ENCODE data around the gene FOXG1.

The FOXG1 gene

DNA sequence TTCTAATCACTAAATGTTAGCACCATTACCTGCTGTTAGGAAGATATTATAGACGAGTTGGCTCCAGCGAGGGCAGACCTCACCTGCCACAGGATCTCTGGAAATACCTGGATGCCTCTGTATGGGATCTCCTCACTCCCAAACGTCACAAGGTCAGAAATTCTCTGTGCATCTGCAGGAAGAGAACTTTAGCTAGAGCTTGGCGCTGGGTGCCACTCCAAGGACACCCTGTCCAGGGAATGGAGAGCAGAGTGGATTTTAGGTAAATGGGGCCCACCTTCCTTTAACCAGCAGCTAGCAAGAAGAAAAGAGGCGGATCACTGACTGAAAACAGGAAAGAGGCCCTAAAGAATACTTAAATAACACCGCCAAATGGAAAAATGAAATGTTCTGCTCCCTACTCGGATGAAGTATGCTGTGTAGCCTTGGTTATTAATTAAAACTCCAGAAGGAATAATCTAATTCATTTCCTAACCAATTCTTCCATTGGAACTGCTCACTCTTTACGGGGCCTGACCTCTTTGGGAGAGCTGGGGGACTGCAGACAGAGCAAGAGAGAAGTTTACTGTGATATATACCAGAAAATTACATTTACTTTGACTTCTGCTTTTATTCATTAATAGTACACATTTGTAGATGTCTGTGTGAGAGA is 4.2 kb upstream of the FOXG1 start:
- no peak for DNase-seq

DNA sequence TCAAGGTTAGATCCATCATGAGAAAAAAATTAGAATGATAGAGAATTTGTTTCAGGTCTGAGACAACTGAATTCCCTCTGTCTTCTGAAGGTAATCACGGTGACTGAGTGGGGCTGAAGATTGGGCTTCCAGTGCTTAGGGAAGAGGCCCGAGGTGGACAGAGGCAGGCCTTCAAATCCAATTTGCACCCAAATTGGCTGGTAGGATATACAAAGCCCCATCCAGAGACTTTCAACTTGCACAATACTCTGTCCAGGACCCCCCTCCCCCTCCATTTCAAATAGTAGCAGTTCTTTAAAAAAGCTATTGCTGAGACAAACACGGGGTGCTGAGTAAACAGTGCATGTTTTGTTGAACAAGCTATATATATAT is 3.6 kb upstream of the FOXG1 start:
- DNase-seq = no peak

DNA sequence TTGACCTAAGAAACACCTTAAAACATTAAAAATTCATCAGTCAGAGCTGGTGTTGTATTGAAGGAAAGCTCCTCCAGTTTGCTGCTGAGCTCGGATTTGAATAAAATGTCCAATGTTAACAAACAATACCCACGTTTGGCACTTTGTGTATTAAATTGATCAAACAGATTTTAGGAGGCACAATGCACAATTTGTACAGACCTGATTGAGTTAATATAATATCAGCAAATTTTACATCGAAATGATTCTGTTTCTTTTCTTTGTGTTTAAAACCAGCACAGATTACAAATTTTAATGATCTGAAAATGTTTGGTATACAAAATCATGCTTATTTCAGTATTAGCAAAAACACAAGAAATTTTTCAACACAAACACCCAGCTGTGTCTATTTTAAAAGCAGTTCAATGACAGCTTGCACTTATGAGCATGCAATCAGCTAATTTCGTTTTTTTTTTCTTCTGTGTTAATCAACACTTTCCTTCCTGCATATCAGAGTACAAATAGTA is 2.8 kb upstream of the FOXG1 start:
- no peak for DNase-seq

DNA sequence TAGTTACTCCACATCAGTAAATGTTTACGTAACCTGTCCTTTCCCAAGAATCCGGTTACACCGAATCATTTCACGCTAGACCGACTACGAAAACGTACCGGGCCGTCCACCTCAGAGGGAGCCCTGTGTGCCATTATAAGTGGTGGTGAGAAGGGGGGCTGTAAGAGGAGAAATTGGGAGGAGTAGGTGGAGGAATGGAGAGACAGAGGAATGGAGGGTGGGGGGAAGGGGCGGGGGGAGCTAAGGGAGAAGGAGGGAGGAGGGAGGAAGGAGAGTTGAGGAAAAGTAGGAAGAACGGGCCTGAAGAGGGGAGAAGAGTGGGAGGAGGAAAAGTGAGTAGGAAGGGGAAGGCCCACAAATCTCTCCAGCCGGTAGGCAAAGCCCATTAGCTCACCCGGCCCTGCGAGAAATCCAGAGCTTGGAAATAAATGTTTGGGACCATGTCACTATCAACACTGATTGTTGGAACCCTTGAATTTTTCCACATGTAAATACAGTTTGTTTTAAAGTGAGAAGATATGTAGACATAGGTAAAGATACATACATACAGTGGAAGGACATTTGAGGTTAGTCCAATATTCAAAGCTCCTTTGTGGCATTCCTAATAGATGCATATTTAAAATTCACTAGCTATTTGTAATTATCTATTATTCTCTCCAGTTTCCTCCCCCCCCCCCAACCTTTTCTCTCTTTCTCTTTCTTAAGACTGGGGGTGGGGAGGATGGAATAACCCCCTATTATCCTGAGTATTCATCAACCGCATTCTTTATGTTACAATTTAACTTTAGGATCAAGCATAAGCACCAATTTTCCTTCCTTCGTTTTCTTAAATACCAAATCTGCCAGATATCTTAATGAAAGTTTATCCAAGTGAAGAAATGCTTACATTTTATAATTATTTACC is 2.1 kb upstream of the FOXG1 start:
- DNase-seq = no peak

DNA sequence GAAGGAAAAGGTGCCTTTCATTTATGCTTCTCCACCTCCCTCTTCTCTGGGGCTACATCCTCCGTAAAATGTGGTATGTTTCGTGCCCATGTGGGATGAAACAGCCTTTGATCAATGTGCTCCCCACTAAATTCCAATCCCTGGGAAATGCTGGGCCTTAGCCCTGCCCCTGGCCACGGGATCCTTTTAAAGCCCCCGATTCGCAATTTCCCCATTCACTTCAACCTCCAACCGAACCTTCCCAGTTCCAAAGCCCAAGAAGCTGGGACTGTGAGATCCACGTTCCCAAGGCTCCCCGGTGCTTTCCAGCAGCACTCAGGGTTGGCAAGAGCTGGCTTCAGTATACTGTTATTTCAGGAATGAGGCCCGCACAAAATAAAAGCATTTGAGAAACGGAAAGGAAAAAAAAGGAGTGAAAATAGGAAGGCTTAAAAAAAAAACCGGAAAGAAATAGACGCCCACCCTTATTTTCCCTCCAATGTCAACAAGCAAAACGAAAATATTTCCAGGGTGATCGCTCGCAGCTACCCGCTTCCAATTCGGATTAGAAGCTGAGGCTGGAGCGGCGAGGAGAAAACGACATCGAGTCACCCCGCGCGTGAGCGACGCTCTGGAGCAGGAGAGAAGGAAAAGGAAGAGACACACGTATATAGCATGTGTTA is 1.3 kb upstream of the FOXG1 start:
- no peak for DNase-seq

DNA sequence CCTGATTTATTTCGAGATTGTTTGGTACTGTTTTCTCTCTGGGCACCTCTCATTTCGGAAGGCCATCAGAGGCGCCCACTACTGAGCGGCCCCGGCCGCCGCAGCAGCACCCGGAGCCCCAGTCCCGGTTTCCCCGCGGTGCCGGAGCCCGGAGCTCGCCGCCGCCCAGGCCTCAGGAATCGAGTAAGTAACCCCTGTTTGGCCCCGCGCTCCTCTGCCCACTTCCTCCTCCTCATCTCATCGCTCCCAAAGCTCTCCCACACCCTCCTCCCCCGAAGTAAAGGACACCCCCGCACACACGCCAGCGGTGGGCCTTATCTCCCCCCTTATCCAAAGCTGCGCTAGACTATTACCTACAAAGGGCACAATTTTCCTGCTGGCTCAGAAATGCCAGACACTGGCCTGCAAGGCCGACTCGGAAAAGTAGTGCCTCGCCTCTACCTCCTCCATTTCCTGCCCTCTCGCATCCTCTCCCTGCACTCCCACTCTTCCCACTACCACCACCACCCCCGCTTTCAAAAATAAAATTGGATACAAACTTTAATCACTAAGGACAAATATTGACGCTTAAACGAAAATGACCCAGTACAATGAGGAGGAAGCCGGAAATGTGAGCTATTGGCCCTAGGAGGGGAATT is 637 bp upstream of the FOXG1 start:
- DNase-seq = no peak

DNA sequence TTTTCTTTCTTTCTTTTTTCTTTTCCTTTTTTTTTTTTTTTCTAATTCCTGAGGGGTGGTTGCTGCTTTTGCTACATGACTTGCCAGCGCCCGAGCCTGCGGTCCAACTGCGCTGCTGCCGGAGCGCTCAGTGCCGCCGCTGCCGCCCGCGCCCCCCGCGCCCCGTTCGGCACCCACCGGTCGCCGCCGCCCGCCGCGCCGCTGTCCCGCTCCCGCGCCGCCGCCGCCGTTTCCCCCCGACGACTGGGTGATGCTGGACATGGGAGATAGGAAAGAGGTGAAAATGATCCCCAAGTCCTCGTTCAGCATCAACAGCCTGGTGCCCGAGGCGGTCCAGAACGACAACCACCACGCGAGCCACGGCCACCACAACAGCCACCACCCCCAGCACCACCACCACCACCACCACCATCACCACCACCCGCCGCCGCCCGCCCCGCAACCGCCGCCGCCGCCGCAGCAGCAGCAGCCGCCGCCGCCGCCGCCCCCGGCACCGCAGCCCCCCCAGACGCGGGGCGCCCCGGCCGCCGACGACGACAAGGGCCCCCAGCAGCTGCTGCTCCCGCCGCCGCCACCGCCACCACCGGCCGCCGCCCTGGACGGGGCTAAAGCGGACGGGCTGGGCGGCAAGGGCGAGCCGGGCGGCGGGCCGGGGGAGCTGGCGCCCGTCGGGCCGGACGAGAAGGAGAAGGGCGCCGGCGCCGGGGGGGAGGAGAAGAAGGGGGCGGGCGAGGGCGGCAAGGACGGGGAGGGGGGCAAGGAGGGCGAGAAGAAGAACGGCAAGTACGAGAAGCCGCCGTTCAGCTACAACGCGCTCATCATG is 654 bp downstream of the FOXG1 start:
- no peak for DNase-seq

DNA sequence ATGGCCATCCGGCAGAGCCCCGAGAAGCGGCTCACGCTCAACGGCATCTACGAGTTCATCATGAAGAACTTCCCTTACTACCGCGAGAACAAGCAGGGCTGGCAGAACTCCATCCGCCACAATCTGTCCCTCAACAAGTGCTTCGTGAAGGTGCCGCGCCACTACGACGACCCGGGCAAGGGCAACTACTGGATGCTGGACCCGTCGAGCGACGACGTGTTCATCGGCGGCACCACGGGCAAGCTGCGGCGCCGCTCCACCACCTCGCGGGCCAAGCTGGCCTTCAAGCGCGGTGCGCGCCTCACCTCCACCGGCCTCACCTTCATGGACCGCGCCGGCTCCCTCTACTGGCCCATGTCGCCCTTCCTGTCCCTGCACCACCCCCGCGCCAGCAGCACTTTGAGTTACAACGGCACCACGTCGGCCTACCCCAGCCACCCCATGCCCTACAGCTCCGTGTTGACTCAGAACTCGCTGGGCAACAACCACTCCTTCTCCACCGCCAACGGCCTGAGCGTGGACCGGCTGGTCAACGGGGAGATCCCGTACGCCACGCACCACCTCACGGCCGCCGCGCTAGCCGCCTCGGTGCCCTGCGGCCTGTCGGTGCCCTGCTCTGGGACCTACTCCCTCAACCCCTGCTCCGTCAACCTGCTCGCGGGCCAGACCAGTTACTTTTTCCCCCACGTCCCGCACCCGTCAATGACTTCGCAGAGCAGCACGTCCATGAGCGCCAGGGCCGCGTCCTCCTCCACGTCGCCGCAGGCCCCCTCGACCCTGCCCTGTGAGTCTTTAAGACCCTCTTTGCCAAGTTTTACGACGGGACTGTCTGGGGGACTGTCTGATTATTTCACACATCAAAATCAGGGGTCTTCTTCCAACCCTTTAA is 1.5 kb downstream of the FOXG1 start:
- no peak for DNase-seq

DNA sequence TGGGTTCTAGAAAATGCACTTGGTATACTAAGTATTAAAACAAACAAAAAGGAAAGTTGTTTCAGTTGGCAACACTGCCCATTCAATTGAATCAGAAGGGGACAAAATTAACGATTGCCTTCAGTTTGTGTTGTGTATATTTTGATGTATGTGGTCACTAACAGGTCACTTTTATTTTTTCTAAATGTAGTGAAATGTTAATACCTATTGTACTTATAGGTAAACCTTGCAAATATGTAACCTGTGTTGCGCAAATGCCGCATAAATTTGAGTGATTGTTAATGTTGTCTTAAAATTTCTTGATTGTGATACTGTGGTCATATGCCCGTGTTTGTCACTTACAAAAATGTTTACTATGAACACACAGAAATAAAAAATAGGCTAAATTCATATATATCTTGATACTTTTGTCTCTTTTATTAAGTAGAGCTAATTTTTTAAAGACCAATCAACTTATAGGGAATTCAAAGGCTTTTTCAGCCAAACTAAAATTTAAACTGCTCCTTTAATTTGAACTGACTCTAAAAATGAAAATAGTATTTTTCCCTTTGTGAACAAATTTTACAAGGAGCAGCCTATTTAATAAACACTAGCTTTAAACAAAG is 2.8 kb downstream of the FOXG1 start:
- no peak for DNase-seq

DNA sequence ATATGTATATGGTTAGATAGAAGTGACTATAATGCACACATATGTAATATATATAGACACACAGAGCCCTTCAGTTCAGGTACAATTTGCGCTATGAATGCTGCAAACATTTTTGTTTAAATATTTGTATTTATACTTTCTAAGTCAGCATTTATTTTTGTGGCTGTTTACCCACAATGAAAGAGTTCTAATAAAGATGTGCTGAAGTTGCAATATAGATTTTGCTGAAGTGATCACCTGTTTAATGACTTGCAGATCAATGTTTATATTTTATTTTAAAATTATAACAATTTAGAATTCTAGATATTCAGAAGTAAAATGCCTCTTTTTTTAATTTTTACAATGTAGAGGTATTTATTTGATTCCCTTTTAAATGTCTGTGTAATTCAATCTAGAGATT is 3.5 kb downstream of the FOXG1 start:
- DNase-seq = no peak

DNA sequence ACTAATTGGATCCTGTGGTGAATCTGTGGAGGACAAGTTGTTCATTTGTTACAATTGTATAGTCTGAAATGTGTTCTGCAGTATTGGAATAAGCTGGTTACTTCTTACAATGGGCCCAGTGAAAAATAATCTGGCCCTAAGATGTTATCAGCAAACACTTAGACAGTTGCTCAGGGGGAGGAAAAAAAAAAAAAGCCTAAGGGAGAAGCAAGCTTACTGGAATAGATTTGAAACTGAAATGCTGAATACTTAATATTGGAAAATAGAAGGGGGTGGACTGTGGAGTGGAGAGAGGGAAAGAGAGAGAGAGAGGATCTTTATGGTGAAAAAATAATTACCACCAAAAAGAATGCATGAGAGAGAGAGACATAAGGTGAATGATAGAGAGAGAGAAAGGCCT is 4.0 kb downstream of the FOXG1 start:
- no peak for DNase-seq

DNA sequence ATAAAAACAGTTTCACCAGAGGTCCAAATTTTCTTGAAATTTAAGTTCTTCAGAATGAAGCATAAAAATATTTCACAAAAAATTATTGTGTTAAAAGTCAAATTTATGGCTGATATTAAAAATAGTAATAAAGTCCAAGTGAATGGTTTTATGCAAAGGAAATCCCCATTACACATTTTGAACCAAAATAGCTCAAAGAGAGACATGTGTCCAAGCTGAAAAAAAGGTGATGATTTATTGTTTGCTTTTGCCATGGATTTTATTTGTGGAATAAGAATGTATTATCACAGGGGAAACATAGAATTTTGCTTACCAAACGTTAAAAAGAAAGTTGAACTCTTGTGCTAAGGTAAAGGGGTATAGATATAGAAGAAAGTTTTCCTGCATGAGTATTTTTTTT is 4.6 kb downstream of the FOXG1 start:
- DNase-seq = no peak

DNA sequence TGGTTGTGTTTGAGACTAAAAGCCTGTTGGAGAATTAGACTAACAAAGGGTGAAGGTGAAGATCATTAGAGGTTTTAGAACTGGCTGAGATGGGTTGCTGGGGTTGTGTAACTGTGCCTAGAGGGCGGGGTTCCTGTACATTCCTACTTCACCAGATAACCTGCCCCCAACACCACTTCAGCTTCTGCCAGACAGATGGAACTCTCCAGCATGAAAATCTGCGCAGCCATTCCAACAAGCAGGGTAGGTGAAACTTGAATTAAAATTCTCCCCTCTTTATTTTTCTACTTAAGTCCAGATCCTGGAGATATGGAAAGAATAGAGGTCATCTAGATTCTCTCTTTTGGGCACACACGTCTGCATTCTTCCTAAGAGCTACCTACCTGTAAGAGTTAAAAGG is 6.0 kb downstream of the FOXG1 start:
- no peak for DNase-seq

DNA sequence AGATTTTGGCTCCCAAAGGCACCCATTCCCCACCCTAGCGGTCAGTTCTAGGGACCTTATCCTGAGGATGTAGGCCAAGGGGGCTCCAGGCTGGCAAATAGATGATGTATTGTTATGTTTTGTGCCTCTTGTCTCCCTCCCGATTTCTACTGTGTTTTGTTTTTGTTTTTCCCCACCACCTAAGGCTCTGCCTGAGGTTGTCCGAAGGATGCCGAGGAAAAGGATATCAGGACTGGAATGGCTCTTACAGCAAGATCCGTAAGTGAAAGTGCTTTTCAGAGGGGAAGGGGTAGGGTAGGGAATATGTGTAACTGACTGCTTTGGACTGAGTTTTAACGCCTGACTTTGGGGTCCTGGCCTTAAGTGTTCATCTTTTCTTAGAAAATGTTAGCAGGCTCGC is 6.6 kb downstream of the FOXG1 start:
- DNase-seq = no peak

DNA sequence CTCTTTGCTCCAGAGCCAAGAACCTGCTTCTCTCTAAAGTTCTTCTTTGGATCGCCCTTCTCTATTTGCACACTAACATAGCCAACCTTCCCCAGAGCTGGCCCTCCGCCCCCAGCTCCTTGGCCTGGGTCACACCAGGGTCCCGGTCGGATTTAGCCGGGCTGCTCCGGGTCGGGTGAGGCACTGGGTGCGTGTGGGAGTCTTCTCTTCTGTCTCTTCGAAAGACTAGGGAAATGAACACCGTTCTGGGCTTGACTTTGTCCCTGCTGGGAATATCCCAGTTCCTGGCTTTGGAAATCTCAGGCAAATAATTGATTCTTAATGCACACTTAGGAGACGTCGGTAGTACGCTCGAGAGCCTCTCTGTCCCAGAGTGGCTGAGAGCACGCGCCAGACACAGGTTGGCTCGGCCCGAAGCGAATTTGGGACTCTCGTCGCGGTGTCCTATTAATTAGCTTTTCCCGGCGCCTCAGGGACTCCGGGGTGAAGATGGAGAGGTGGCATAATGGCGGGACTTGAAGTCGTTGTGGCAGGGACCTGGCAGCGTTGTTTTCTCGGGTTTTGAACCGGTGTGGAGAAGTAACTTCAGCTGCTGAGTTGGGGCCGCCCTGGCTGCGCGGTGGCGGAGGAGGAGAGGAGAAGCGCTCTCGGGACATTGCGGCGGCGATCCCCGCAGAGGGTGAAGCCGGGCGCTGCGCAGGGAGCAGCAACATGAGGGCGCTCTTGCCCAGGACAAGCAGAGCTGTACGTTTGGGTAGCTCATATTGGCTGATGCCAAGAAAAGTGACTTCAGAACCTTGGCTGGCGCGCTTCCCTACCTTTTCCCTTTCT is 7.5 kb downstream of the FOXG1 start:
- DNase-seq = no peak

DNA sequence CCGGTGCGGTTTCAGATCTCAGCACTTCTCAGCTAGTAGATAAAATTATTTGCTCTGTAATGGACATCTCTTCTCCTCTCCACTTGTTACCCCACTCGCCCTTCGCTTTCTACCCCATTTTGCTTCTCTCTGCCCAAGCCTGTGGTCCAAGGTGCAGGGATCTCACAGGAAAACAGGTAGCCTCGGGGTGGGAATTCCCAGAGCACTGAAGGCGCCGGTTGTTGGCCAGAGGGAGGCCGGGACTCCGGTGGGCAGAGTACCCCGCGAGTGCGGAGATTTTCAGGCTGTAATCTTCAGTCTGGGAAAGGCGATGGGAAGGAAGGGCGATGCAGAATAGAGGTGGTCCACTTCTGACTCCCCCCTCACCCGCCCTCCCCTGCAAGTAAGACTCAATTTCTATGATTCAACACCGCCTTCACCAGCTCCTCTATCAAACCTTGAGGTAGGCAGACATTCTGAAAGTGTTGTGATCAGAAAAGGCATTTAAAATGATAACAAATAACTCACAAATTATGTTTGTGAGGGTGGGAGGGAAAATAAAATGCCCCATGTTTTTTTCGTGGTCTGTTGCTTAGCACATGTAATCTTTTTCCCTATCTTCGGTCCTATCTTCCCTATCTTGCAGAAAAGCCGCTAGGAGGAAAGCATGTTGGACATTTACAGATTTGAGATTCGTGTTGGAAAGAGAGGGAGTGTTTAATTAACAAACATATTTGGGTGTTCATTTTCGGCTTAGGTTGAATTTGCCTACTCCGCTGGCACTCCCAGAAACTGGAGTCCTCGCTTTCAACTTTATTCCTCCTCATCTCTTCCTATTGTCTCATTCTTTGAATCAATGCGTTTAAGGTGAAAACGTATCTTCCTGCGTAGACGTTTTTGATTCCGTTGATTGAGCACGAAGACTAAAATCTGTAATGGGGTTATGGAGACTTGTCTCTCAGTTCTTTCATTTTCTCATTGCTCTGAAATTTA is 8.5 kb downstream of the FOXG1 start:
- DNase-seq = no peak

DNA sequence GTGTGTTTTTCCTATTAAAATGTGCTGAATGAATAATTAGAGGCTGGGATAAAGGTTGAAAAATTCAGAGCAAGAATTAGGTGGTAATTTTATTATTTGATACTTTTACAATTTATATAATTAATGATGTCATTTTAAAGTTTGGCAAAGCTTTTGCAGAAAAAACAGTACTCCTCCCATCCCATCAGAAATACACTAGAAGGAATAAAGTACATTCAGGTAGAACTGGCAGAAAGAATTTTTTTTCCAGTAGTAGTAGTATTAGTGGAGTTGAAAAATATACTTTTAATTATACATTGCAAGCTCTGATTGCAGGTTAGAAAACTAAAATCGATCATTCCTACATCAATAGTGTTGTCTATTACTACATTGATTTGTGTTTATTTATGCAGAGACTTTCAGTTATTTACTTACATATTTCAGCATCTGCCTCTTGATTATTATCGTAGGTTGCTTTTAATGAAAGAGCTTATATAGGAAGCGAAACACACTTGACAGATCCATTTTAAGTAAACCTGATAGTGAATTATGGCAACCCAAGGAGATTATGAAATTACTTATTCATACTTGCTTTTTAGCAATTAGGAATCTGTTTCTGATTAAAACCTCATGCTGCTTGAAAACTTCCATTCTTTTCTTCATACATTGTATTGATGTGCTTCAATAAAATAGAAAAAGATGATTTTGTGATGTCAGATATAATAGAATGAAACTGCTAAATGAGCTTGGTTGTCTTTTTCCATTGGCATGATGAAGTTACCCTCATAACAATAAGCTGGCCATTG is 10.1 kb downstream of the FOXG1 start:
- no peak for DNase-seq
